GM21528 (cell line): ENCODE measurements around the gene CAPN14.
"Not testable (repeated sequence)": the region's sequence is repeated elsewhere in the genome, so short reads cannot be mapped to it uniquely, and the experiment has no call there.

Experiments
- ATAC-seq: cut with Tn5 transposase; IDR thresholded peaks from one replicate; pipeline ENCODE4 v1.9.1; 2021; ENCODE audit warnings: mild to moderate bottlenecking, moderate library complexity; ENCODE audit not compliant: unreplicated experiment, low FRiP score

CAPN14 gene

DNA sequence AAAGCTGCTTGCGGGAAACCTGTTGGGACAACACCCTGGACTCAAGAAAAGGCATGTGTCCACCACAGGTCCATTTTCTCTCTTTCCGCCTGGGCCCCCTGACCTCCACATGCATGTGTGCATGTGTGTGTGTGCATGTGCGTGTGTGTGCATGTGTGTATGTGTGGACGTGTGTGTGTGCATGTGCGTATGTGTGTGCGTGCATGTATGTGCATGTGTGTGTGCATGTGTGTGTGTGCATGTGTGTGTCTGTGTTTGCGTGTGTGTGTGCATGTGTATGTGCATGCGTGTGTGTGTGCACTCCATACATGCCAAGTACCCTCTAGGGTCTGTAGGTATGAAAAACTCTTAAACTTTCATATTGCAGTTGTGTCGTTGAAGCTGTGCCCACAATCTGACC lies 16.3 kb downstream of the CAPN14 start:
- no peak for ATAC-seq

DNA sequence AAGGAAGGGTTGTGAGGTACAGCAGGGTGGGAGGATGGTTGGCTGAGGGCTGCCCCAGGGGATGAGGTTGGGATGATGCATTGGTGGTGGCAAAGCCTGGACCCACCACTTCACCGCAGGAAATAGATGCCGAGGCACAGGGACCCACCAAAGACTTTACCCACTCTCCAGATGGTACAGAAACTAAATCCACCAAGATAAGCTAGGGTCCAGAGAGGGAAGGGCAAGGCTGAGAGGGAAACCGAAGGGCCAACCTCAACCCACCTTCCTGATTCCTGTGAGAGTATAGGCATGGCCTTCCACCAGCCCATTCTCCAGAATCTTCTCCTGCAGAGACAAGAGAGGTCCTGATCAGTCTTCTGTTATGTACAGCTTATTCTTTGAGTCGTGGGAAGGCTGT lies 18.1 kb downstream of the CAPN14 start:
- ATAC-seq: no peak

DNA sequence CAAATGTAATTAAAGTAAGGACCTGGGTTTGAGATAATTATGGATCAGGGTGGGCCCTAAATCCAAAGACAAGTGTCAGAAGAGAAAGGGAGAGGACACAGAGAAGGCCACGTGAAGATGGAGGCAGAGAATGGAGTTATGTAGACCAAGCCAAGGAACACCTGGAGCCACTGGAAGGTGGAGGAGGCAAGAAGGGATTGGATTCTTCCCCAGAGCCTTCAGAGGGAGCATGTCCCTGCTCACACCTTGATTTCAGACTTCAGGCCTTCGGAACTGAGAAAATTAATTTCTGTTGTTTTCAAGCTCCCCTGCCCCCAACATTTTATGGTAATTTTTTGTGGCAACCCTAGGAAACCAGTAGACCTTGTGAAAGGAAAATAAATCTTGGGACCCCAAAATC lies 19.6 kb downstream of the CAPN14 start:
- ATAC-seq: no peak

DNA sequence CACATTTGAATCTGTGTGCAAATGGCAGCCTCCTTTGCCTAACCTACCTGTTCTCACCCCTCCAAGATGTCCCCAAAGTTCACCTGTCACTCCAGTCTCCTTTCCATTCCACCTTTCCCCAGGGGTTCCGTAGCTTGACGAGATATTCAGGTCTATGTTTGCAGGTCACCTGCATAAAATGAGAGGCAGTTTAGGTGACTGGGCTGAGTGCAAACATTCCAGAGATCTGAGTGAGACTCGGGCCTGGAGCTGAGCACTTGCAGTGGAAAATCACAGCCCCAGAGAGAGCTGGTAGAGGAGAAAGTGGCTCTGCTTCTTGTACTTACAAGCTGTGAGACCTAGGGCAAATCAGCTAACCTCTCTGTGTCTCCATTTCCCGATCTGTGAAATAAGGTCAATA lies 20.1 kb downstream of the CAPN14 start:
- ATAC-seq: no peak

DNA sequence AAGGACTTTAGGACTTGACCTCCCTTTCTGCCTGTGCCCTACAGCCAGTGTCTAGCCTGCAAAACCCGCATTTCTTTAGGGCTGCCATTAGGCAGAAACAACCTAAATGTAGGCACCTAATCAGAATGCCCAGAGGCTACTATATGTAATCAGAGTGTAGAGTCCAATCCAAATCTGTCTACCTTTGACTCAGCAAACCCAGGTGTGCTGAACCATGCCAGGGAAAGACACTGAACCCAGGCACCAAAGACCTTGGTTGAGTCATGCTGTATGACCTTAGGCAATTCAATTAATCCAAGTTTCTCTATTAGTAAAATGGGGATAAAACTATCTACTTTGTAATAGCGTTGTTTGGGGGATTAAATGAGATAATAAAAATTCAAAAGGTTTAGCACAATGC lies 20.7 kb downstream of the CAPN14 start:
- no peak for ATAC-seq

DNA sequence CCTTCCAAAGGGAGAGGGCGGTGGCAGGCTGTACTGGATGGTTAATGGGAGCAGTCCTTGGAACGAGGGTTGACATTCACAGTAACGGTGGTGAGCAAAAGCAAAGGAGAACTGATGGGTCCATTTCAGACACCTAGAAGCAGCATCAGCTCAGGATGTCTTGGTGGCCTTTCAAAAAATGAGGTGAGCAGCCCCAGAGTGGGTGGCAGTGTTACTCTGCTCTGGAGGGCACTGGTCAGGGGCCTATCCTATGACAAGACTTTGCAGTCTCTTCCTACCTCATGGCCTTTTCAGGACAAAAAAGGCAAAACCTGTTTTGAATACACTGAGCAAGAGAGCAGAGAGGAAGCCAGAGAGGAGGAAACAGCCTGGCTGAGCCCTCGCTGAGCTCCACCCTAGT lies 23.5 kb downstream of the CAPN14 start:
- ATAC-seq: no peak

DNA sequence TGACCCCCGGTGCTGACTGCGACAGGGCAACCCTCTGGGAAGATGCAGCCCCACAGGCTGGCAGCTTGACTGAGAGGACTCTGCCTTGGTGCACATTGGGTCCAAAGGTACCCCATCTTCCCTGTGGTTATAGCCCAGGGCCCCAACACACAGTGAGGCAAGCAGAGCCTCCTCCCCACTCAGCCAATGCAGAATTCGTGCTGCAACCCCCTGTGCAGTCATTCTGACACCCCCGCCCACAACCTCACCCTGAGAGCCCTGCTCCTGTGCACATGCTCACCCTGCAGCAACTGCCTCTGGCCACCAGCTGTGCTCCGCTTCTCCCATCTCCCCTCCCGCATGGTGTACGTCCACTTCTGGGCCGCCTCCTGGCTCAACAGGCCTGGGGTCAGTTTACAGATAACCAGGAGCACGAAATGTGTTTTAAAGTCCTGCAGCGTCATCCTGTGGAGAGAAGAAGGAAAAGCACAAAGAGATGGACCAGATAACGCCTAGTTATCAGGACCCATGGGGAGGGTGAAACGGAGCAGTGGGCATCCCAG lies 24.4 kb downstream of the CAPN14 start:
- no peak for ATAC-seq

DNA sequence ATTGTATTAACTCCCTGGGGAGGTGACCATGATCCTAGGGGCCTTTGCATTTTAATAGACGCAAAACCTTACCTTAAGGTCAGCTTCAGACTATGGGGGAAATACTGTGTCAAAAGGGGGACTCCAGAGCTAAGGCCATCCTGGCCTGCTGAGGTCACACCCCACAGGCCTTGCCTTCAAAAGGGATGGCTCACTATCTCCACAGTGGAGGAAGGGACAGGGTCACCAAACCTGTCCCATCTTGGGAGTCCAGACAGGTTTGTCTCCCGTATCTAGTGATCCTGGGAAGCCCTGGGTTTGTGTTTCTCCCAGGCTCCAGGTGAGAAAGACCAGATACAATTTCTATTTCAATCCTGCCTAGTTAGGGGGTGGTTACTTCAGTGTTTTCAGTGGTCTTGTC lies 24.9 kb downstream of the CAPN14 start:
- no peak for ATAC-seq

DNA sequence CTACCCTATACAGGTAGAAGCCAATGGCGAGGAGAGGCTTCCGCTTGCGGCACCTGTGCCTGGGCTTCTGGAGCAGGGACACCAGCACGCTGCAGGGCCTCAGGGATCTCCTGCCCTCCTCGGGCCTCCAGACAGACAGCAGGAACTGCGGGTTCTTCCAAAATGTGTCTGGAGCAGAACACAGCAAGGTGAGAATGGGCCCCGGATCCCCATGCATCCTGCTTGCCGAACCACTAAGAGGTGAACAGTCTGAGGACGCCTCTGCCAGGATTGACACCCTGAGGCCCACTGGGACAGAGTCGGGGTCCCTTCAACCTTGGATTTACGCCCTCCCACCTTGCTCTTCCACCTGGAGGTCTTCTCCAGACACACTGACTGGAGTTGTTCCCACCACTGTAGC lies 25.4 kb downstream of the CAPN14 start:
- ATAC-seq: no peak

DNA sequence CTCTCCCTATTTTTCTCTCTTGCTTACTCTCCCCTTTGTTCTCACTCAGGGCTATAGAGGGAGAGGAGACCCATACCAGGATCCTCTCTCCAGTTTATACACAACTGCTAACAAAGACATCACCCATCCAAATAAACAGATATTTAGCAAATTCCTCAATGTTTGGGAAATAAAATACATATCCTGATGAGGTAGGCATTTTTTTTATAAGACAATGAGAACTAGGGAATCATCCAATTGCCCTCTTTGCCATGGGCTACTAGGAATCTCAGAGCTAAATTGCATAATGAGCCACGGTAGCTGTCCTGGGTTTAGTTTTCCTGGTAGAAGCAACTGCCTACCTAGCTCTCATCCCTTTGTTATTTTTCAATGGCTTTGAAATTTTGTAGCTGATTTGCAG lies 27.1 kb downstream of the CAPN14 start:
- no peak for ATAC-seq

DNA sequence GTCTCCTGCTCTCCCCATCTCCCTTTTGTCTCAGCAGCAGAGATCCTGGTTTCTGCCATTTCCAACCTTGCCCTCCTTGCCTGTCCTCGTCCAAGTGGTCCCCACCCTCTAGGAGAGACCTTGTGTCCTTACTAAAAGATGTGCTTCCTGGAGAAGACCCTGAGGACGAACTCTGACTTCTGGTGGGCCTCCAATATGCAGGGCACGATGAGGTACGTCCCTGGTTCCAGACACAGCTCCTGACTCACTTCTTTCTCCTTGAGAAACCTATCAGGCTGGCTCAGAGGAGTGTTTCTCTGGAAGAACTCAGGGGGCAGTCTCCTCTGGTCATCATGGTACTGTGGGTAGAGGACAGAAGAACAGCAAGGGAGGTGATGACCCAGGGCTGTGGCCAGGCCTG lies 28.2 kb downstream of the CAPN14 start:
- no peak for ATAC-seq

DNA sequence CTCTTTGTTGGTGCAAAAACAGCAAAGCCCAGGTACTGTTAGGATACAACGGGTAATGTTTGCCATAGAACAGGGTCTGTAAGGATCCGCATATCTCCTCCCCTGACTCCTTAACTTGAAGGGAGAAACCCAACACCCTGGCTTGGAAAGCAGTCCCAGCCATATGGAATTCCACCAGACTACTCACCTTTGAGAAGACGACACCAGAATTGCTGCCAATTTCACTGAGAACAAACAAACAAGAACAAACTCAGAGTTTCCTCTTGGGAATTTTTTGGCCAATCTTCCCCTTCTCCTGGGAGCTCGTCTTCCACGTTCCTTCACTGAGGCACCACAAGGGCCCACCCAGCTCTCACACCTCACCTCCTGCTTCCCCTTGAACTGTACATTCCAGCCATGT lies 29.2 kb downstream of the CAPN14 start:
- no peak for ATAC-seq

DNA sequence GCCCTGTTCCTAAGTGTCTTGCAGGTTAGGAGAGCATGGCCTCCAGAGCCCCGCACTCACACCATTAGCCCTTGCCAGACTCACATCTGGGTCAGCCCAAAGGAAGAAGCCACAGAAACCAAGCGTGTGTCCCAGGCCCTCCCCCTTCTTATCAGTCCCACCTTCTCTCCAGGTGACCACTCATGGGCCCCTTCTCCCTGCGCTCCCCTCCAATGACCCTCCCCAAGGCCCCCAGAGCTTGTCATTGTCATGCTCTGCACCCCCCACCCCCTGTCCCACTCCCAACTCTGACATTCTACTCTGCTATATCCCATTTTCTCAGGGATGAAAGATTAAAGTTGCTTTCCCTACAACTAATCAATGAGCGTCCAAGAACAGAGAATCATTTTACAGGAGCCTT lies 30.1 kb downstream of the CAPN14 start:
- ATAC-seq: no peak

DNA sequence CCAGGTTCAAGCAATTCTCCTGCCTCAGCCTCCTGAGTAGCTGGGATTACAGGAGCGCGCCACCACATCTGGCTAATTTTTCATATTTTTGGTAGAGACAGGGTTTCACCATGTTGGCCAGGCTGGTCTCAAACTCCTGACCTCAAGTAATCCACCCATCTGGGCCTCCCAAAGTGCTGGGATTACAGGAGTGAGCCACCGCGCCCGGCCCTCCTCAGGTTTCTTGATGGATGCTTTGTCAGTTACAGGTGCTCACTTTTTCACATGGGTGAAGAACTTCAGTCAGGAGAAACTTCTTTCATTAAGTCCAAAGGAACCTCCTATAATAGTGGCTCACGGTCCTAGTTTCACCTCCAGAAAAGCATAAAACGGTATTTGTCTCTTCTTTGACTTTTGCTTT lies 33.3 kb downstream of the CAPN14 start:
- ATAC-seq: not testable (repeated sequence)

DNA sequence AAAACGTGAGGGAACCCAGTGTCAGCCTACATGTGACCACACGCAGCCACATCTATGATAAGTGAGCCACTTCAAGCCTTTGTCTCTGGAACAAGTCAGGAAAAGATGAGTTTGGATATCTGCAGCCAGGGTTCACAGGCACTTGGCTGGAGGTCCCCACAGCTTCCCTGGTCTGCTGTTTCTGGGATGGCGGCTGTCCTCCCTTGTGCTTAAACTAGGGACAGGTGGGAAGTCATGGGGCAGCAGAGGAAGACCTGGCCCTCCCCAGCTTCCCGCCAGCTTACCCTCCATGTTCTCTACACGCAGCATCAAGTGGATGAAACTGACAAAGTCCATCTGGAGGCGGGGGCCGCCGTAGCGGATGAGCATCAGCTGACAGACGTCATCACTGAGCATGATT lies 40.6 kb downstream of the CAPN14 start:
- ATAC-seq: no peak

DNA sequence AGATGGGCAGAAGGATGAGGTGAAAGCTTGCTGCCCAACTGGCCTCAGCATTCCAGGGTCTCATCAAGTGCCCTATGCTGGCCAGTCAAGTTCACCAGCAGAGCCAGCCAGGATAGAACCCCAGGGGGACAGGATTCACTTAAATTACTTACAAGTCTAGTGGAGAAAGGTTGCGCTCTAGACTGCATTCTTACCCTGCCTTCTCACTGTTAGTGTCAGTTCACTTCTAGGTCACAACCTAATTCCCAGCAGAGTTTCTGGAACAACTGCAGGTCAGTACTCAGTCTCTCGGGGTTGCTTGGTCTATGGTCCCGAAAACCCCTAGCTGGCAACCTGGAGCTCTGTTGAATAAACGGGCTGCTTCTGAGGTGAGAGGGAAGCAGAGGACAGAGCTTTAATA lies 46.2 kb downstream of the CAPN14 start:
- ATAC-seq: no peak

DNA sequence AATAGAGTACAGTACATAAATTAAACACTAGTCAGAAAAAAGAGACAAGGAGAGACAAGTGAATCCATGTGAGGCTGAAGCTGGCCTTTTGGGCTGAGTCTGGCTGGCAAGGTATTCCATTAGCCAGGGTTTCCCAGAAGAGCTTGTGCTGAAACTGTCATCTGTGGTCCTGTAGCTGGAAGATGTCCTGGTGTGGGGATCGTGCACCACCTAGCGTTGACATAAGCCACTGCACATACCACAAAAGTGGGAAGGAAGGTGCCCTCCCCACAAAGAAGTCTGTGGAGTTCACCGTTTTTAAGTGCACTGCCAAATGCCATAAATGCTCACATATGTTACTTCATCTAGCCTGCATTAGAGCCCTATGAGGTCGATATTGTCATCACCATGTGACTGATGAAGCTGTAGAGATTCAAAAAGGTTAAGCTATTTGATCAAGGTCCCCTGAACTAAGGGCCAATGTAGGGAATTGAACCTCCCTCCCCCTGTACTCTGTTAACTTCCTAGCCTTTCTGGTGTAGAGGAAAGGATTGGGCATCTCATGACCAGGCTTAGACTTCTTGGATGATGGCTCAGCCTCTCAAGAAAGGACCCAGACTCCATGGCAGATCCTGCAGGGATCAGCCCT lies 47.1 kb downstream of the CAPN14 start:
- no peak for ATAC-seq

DNA sequence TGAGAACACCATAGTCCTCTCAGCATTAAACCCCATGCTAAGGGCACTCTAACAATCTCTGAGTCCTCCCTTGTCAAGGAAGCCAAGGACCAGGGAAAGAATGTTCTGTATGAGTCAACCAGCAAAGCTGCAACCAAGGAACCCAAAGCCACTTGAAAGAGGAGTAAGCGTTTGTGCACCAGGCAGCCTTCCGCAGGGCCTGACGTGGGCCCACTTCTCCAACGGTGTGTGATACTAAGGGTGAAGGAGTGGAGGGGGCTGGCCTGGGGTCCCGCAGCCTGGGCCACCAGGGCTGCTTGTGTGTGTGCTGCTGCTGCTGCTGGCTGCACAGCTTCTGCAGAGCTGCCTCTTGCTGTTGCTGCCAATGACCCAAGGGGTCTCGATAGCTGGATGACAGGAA lies 49.0 kb downstream of the CAPN14 start:
- ATAC-seq: no peak

DNA sequence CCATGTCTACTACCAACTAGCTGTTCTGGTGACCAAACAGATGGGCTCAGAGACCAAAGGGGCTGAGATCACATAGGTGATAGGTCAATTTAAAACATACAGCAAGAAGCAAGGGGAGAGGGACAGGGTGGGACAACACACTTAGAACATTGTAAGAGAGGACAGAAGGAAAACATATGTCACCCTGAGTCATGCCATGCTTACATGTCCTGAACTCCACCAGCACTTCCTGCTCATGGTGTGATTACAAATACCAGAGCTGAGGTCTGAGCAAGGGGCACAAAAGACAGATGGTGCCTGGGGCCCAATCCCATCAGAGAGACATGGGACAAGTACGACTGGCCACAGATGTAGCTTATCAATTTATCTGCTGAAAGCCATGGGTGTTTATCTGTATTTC lies 50.4 kb downstream of the CAPN14 start:
- ATAC-seq: no peak

DNA sequence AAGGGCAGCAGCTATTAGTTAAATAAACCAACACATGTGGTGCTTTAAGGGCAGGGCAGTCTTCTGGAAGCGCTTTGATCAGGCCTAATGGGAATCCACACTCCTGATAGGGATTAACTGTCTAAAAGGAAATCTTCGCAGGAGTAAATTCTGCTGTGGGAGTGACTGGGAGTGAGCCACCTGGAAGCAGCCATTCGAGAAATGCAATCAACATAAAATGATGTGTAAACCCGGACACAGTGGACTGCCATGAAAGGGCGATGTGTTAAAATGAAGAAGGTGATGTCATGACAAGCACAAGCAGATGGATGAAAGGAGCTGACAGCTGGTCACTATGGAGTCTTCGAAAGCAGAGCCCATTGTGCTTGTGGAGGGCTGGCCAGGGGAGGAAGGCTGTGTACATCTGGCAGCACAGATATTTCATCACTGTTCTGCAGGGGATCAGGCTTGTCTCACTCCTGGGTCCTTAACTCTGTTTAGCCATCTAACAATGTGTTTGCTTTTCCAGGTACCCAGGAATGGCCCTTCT lies 54.2 kb downstream of the CAPN14 start:
- no peak for ATAC-seq

DNA sequence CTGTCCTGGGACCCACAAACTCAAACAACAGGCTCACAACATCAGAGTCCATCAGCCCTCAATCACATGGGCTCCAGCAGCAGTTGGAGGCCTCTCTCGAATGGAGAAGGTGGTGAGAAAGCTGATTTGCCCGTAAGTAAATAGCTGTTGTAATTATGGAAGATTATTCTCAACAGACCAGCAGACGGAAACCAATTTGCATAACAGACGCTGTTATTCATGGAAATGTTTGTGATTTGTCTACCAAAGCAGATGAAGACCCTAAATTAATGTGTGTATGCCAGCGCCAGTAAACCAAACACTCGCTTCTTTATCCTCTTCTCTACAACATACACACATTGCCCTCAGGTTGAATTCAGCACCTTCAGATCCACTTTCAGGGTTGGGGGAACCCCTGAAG lies 55.7 kb downstream of the CAPN14 start:
- ATAC-seq: no peak

DNA sequence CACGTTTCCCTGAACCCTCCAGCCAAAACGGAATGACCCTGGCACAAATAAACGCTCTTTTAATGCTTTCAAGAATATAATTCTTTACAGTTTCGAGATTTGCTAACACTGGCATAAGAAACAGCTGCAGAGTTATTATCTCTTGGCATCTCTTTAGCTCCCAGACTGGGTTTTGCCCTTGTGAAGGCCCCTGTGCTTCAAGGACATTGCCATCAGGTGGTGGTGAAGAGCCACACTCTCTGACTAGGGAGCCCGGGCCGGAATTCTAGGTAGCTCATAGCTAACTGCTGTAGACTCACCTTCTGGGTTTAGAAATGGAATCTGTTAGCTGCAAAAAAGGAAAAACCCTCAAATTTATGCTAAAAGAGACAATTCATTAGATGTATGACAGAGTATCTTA lies 65.8 kb downstream of the CAPN14 start:
- no peak for ATAC-seq
